ENCODE results near the gene RFTN1. TPM values are rescaled to one million over a fixed set of nuclear protein-coding genes. Genes with fewer than 3 reads are reported as not detected.

The RFTN1 gene
- total RNA-seq, 1 experiment from 2014 or later: 2.2 TPM

DNA sequence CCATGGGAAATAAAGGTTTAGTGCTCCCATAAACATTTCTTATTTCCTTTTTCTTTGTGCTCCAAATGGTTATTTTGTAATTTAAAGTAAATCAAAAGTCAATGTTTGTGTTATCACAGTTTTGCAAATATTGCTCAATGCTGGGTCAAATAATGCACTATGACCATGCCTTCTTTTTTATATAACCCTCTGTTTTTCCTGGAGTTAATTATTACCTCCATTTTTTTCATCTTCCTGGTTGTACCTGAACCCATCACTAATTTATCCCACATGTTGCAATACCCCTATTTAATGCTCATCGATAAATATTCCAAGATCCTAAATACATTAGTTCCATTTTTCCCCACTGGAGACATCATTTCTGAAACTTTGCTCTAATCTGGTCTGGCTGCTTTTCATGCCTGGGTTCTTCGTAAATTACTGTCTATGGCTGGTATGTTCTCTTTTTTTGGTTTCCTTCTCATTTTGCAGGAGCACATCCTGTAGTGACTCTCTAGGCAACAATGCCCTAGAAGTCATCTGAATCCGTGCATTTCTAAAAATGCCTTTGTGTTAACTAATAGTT is 182.1 kb downstream of the RFTN1 start:
- no peak overlapping the region for H3K27ac Mint-ChIP-seq
- Histone ChIP-seq H4K5ac (ENCODE audit: insufficient read length, low read depth, low read length) (no peak overlapping the region), H3K4ac (ENCODE audit: low read depth, low read length) (no peak overlapping the region), H2BK12ac (ENCODE audit: insufficient read length, low read depth, low read length) (no peak overlapping the region), H3K23ac (ENCODE audit: insufficient read length, low read depth, low read length) (no peak overlapping the region), H3K4me1 (ENCODE audit: insufficient read depth, low read length) (peaks cover 3% of the 10 kb centered on the region; the same call in 1 of the 2 replicates), H3K23me2 (ENCODE audit: insufficient read length, low read depth, low read length, poor library complexity, severe bottlenecking) (no peaks in the 10 kb centered on the region), H3K27me3 (ENCODE audit: insufficient read depth, low read length) (no peaks in the 10 kb centered on the region), H3K18ac (ENCODE audit: insufficient read length, low read depth, low read length) (no peak overlapping the region), H3K56ac (ENCODE audit: insufficient read length, low read depth, low read length) (no peak overlapping the region), H2AFZ (ENCODE audit: low read length) (no peak overlapping the region), H3K79me2 (ENCODE audit: insufficient read depth, low read length) (no peaks in the 10 kb centered on the region), H2BK5ac (ENCODE audit: insufficient read length, low read length) (no peak overlapping the region), H2BK20ac (ENCODE audit: low read depth, low read length, poor library complexity, severe bottlenecking) (no peak overlapping the region), H4K20me1 (ENCODE audit: control insufficient read depth, insufficient read depth, insufficient read length) (no peaks in the 10 kb centered on the region), H2BK120ac (ENCODE audit: low read depth, low read length, poor library complexity, severe bottlenecking) (no peak overlapping the region), H2BK15ac (ENCODE audit: low read depth, low read length) (no peak overlapping the region), H3K79me1 (ENCODE audit: insufficient read depth, low read depth, low read length, poor library complexity, severe bottlenecking) (no peaks in the 10 kb centered on the region), H3K4me2 (ENCODE audit: insufficient read depth, insufficient read length, low read length) (no peak overlapping the region), H4K91ac (ENCODE audit: insufficient read length, low read depth, low read length) (no peak overlapping the region), H3K9me3 (ENCODE audit: control insufficient read depth, low read depth, low read length) (no peaks in the 10 kb centered on the region), H3T11ph (ENCODE audit: low read length) (no peak overlapping the region), H3K14ac (ENCODE audit: insufficient read depth, low read length) (no peak overlapping the region), H3K27ac (ENCODE audit: insufficient read length, low read depth, low read length) (no peak overlapping the region), H4K8ac (replicated peaks; ENCODE audit: insufficient read length, low read depth, low read length) (no peak overlapping the region), H3K9ac (ENCODE audit: extremely low read depth, insufficient read length, low read length) (no peak overlapping the region), H2AK5ac (ENCODE audit: insufficient read length, low read length) (no peak overlapping the region)
- H3K9me3 Mint-ChIP-seq: peaks cover 13% of the 10 kb centered on the region in 2 experiments
- H3K27me3 Mint-ChIP-seq (ENCODE audit: low read depth): no peaks in the 10 kb centered on the region; the same call in 1 of the 2 replicates
- no peak overlapping the region for H3K4me3 Mint-ChIP-seq
- peaks cover 7 to 17% of the 10 kb centered on the region in 2 experiments for H3K4me1 Mint-ChIP-seq
- TF ChIP-seq, protein P1, sequence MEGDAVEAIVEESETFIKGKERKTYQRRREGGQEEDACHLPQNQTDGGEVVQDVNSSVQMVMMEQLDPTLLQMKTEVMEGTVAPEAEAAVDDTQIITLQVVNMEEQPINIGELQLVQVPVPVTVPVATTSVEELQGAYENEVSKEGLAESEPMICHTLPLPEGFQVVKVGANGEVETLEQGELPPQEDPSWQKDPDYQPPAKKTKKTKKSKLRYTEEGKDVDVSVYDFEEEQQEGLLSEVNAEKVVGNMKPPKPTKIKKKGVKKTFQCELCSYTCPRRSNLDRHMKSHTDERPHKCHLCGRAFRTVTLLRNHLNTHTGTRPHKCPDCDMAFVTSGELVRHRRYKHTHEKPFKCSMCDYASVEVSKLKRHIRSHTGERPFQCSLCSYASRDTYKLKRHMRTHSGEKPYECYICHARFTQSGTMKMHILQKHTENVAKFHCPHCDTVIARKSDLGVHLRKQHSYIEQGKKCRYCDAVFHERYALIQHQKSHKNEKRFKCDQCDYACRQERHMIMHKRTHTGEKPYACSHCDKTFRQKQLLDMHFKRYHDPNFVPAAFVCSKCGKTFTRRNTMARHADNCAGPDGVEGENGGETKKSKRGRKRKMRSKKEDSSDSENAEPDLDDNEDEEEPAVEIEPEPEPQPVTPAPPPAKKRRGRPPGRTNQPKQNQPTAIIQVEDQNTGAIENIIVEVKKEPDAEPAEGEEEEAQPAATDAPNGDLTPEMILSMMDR (conservative IDR thresholded peaks at IDR 0.05): no peak
- peaks cover 36 to 55% (median 54%) of the 10 kb centered on the region in 3 experiments for H3K36me3 Mint-ChIP-seq (ENCODE audit: insufficient read depth in 1 of 3, low read depth in 3 of 3)
- no CpG with 5 or more reads among the region's 3 CpGs for WGBS (ENCODE audit: extremely low coverage, insufficient read length, low lambda C conversion rate)
- no peak for DNase-seq
